Skeletal muscle satellite cell (primary cell): ENCODE measurements around the gene NOD2.

ENCODE experiments used
- H3K27me3 ChIP-seq: 2 replicates; pipeline ENCODE4 v1.7.0; 2013; ENCODE audit warnings: low read length; ENCODE audit not compliant: control insufficient read depth, insufficient read depth
- H3K36me3 ChIP-seq: 2 replicates; pipeline ENCODE4 v1.7.0; 2013; ENCODE audit warnings: mild to moderate bottlenecking, control low read depth, low read length; ENCODE audit not compliant: insufficient read depth
- H3K4me1 ChIP-seq: 2 replicates; pipeline ENCODE4 v1.7.0; 2013; ENCODE audit warnings: low read length; ENCODE audit not compliant: control insufficient read depth, insufficient read depth
- H3K4me2 ChIP-seq: 2 replicates; pipeline ENCODE4 v1.7.0; 2013; ENCODE audit warnings: mild to moderate bottlenecking, low read length
- H3K4me3 ChIP-seq: 2 replicates; pipeline ENCODE4 v1.7.0; 2013; ENCODE audit warnings: low read length
- H3K9ac ChIP-seq: 2 replicates; pipeline ENCODE4 v1.7.0; 2013; ENCODE audit warnings: mild to moderate bottlenecking, low read depth, low read length, moderate library complexity
- H3K9me3 ChIP-seq: replicated peaks from 2 replicates; pipeline ENCODE4 v1.7.0; 2013; ENCODE audit warnings: mild to moderate bottlenecking, control low read depth, low read length
- small RNA-seq: library from RNA; depleted of rRNA; stranded (forward); fragments of <200 nt; gene quantifications from one replicate; pipeline ENCODE3, GENCODE V24; 2012

The NOD2 gene

DNA sequence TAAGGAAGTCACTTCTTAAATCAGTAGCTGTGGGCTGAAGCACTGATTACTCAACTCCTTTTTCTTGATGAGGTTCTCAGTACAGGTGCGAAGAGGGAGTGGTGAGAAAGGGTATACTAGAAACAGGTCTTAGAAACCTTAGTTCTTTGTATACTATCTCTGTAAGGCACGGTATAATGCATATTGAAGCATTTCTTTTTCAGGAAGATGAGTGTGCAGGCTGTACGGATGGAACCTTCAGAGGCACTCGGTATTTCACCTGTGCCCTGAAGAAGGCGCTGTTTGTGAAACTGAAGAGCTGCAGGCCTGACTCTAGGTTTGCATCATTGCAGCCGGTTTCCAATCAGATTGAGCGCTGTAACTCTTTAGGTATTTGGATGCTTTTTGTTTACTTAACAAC lies 87.6 kb downstream of the NOD2 start:
- no peak overlapping the region for H3K9ac ChIP-seq
- H3K36me3 ChIP-seq: peaks cover 58% of the 10 kb centered on the region
- H3K27me3 ChIP-seq: no peaks in the 10 kb centered on the region

DNA sequence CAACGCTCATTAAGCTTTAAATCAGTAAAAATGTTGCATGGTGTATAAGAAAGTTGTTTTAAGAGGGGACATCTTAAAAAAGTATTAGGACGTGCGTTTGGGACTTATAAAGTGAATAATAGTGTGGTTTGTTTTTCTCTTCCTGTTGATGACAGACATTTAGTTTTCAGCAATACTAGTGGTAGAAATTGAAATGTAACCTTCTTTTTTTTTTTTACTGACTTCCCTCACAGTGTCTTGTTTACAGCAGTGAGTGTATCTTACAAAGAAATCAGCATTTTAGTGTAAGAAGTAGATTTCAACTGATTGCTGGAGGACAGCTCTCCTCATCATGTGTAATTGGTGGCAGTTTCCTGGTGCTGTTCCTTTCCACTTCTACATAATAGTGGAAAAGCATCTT lies 88.1 kb downstream of the NOD2 start:
- H3K9ac ChIP-seq: no peak overlapping the region
- H3K27me3 ChIP-seq: no peaks in the 10 kb centered on the region
- H3K9me3 ChIP-seq: no peaks in the 10 kb centered on the region
- no peak overlapping the region for H3K4me3 ChIP-seq
- peaks cover 6% of the 10 kb centered on the region for H3K4me1 ChIP-seq
- peaks cover 58% of the 10 kb centered on the region for H3K36me3 ChIP-seq
- no peak overlapping the region for H3K4me2 ChIP-seq

More for the DNA sequence above, 87.6 kb downstream of the NOD2 start:
- Histone ChIP-seq H3K4me1 (peaks cover 6% of the 10 kb centered on the region), H3K4me3 (no peak overlapping the region), H3K9me3 (no peaks in the 10 kb centered on the region), H3K4me2 (no peak overlapping the region)

Small RNA genes lying within 50 kb of the gene (small RNA-seq; reads per million reads assigned to genes)
- 0.28 reads per million for gene MIR3181
